ENCODE data around the gene RING1. TPM values are rescaled to one million over a fixed set of nuclear protein-coding genes. Genes with fewer than 3 reads are reported as not detected.

Gene RING1
- total RNA-seq, 2 experiments from 2014 or later: 31.8 to 40.0 TPM

GRCh38 chr6:33248643-33248931 is 40.3 kb downstream of the RING1 start:
- H4K20me1 ChIP-seq (ENCODE audit: insufficient read depth, low read length): no peaks in the 10 kb centered on the region
- peak overlapping the region; percentile 91 for H2AFZ ChIP-seq (ENCODE audit: low read length)
- TF ChIP-seq EZH2phosphoT487 (IDR thresholded peaks at IDR 0.05; ENCODE audit: borderline replicate concordance, low read depth, low read length) (no peak), CTCF (conservative IDR thresholded peaks at IDR 0.05; ENCODE audit: low read length) (peak; percentile 57)
- peak overlapping the region; percentile 96 for H3K4me2 ChIP-seq (ENCODE audit: low read length)
- H3K4me3 ChIP-seq (ENCODE audit: low read depth, low read length, poor library complexity, severe bottlenecking): peak overlapping the region; percentile 73
- peaks cover 18% of the 10 kb centered on the region for H3K36me3 ChIP-seq (ENCODE audit: insufficient read depth, low read length)
- POLR2A ChIA-PET: interaction anchor here (0.5 to 3.8 kb wide), 8 partner anchors 10 to 177 kb away, joined by 3 to 19 read pairs (median 4); partner anchors contain the start of genes HLA-DPA1, HLA-DPB1, RPS18 and VPS52
- intact Hi-C loops (cut with micrococcal nuclease; ENCODE audit: unreplicated experiment): loop anchor here (1.0 to 5.0 kb wide), 4 partner anchors 43 to 236 kb away; no protein-coding TSS in a partner anchor
- peak overlapping the region; percentile 68 for H3K27ac ChIP-seq (ENCODE audit: low read depth, low read length, poor library complexity, severe bottlenecking)
- no peaks in the 10 kb centered on the region for H3K9me2 ChIP-seq (ENCODE audit: insufficient read depth, low read length)
- no peaks in the 10 kb centered on the region for H3K79me2 ChIP-seq (ENCODE audit: insufficient read depth, low read depth, low read length)
- peaks cover 23% of the 10 kb centered on the region for H3K4me1 ChIP-seq (ENCODE audit: insufficient read depth, low read length, poor library complexity, severe bottlenecking)
- no TSS peak for BruUV-seq (replicated peaks)
- no peak for DNase-seq (ENCODE audit: low spot score)
- no peaks in the 10 kb centered on the region for H3K9me3 ChIP-seq (ENCODE audit: low read length)
- CTCF ChIA-PET (ENCODE audit: unreplicated experiment): interaction anchor here (0.6 to 1.3 kb wide), 4 partner anchors 14 to 219 kb away, joined by 3 to 6 read pairs (median 3); no protein-coding TSS in a partner anchor

DNA sequence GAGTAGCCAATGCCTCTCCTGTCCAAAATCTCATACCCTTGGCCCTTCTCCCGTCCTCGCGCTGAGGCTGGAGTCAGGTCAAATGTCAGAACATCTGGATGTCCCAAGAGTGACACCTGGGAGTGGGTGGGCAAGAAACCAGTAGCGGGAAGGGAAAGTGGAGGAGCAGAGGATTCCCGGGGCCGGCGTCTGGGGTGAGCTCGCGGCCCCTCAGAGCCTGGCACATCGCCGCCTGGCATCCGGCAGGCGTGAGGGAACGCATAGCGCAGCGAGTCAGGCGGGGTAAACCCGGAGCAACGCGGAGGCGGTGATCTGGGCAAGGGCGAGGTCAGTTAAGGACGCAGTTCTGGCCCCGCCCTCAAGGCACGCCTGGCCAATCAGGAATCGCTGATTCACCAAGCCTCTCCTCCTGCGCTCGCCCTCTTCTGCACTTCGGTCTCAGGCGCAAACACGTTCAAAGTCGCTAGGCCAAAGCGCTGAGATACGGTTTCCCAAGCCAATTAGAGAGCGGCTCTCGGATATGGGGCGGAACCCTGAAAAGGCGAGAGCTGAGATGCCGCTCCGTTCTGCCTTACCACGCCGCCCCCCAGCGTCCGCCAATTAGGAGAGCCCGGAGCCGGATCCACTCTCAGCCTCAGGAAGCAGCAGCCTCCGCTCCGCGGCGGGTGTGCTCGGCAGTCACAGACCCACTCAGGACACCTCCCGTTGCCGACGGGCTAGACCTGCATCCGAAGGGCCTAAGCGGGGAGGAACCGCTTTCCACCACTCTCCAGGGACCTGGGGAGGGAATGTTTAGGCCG is 40.8 kb downstream of the RING1 start:
- Histone ChIP-seq H3K9me3 (ENCODE audit: low read length) (no peaks in the 10 kb centered on the region), H3K4me3 (ENCODE audit: low read depth, low read length, poor library complexity, severe bottlenecking) (peak overlapping the region; percentile 73), H3K36me3 (ENCODE audit: insufficient read depth, low read length) (peaks cover 18% of the 10 kb centered on the region), H2AFZ (ENCODE audit: low read length) (peak overlapping the region; percentile 91), H3K4me2 (ENCODE audit: low read length) (peak overlapping the region; percentile 99), H3K27ac (ENCODE audit: low read depth, low read length, poor library complexity, severe bottlenecking) (peak overlapping the region; percentile 74), H3K79me2 (ENCODE audit: insufficient read depth, low read depth, low read length) (no peaks in the 10 kb centered on the region), H4K20me1 (ENCODE audit: insufficient read depth, low read length) (no peaks in the 10 kb centered on the region), H3K9me2 (ENCODE audit: insufficient read depth, low read length) (no peaks in the 10 kb centered on the region), H3K4me1 (ENCODE audit: insufficient read depth, low read length, poor library complexity, severe bottlenecking) (peaks cover 23% of the 10 kb centered on the region)
- intact Hi-C loops (cut with micrococcal nuclease; ENCODE audit: unreplicated experiment): loop anchor here (1.0 to 5.0 kb wide), 5 partner anchors 22 to 237 kb away; partner anchors contain the start of gene VPS52
- peak; percentile 99 for DNase-seq (ENCODE audit: low spot score)
- CTCF ChIA-PET (ENCODE audit: unreplicated experiment): interaction anchor here (1.2 to 1.3 kb wide), 2 partner anchors 14 to 44 kb away, joined by 3 to 6 read pairs; partner anchors contain the start of gene HSD17B8
- TF ChIP-seq CTCF (conservative IDR thresholded peaks at IDR 0.05; ENCODE audit: low read length) (no peak), EZH2phosphoT487 (IDR thresholded peaks at IDR 0.05; ENCODE audit: borderline replicate concordance, low read depth, low read length) (no peak)
- BruUV-seq (replicated peaks): no TSS peak
- POLR2A ChIA-PET: interaction anchor here (0.7 to 3.8 kb wide), 7 partner anchors 11 to 176 kb away, joined by 3 to 19 read pairs (median 4); partner anchors contain the start of genes HLA-DPB1, RPS18 and VPS52
